GM12801 (cell line): ENCODE results near the gene IGF1R.

ENCODE experiments used
- TF ChIP-seq, protein P1 (sequence below): IDR thresholded peaks from one replicate; pipeline ENCODE4 v1.5.1; 2011; ENCODE audit warnings: control low read depth; ENCODE audit not compliant: insufficient read length; ENCODE audit errors: extremely low read depth

The IGF1R gene

DNA sequence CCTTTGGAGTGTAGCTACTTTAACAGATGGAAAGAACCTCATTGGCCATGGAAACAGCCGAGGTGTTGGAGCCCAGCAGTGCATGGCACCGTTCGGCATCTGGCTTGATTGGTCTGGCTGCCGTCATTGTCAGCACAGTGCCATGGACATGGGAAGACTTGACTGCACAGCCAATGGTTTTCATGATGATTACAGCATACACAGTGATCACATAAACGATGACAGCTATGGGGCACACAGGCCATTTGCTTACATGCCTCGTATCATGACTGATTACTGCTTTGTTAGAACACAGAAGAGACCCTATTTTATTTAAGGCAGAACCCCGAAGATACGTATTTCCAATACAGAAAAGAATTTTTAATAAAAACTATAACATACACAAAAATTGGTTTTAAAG is 315.1 kb downstream of the IGF1R start:
- TF ChIP-seq, protein P1, sequence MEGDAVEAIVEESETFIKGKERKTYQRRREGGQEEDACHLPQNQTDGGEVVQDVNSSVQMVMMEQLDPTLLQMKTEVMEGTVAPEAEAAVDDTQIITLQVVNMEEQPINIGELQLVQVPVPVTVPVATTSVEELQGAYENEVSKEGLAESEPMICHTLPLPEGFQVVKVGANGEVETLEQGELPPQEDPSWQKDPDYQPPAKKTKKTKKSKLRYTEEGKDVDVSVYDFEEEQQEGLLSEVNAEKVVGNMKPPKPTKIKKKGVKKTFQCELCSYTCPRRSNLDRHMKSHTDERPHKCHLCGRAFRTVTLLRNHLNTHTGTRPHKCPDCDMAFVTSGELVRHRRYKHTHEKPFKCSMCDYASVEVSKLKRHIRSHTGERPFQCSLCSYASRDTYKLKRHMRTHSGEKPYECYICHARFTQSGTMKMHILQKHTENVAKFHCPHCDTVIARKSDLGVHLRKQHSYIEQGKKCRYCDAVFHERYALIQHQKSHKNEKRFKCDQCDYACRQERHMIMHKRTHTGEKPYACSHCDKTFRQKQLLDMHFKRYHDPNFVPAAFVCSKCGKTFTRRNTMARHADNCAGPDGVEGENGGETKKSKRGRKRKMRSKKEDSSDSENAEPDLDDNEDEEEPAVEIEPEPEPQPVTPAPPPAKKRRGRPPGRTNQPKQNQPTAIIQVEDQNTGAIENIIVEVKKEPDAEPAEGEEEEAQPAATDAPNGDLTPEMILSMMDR, result no peak

DNA sequence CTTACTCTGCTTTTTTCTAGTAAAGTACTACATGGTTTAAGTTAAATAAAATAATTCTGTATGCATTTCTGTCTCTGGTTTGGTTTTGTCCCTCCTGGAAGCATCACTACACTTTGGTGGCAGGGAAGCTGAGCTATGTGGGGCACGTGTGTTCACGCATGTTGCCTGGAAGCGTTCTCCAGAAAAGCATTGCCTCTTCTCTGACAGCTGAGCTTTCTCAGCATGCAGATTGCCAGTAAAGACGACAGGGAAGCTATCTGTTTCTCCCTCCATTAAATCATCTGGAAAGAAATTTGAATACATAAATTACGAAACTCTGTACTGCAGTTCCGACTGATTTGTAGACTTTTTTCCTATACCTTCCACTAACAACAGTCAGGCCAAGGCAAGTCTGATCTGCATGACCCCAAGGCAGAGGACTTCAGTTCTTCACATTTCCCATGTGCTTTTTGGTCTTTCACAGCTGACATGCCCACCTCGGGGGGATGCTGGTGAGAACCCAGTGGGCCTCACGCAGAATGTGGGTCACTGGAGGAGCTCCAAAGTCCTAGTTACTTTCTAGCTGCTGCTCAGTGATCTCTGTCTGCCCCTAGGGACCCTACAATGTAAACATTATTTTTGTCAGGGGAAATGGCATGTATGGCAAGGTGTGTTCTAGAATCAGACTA is 316.3 kb downstream of the IGF1R start:
- TF ChIP-seq, protein P1, result no peak

DNA sequence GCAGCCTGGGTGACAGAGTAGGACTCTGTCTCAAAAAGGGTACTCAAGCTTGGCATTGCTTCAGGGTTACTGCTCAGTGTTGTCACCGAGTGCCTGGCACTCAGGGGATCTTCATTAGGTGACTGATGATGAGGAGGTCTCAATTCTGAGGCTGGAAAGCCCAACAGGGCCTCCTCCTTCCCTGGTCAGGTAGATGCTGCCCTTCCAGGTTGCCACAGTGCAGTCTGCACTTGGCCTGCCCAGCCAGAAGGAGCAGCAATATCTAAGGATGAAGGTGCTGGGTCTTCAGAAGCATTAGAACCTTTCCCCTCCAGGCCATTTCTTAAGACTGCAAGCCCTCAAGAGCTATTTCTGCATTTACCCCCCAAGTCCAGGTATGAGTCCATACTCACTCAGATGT is 317.3 kb downstream of the IGF1R start:
- TF ChIP-seq, protein P1, result no peak

DNA sequence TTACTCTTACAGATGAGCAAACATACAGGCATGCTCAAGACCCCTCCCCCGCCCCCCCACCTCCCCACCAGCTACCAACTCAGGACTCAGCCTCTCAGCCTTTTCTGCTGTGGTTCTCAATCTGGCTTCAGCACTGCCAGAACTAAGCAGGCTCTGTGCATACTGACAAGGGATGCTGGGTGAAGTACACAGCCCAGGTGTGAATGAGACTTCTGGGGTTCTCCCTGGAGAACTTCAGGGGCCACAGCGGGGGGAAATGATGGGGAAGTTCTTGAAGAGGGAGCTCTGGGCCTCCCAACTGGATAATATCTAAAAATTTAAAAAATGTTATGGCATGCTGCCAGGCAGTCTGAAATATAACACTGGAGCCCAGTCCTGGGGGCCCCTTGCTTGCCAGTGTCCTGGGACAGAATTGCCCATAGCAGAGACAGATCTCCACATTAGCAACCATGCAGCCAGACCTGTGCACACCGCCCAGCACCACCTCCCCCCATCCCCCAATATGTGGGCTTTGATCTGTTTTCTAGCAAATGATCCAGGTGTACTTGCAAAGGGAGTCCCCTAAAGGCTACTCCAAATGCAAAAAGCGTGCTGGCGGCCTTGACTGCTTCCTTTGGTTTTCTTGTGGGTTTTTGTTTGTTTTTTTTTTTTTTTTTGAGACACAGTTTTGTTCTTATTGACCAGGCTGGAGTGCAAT is 317.9 kb downstream of the IGF1R start:
- TF ChIP-seq, protein P1, result no peak

DNA sequence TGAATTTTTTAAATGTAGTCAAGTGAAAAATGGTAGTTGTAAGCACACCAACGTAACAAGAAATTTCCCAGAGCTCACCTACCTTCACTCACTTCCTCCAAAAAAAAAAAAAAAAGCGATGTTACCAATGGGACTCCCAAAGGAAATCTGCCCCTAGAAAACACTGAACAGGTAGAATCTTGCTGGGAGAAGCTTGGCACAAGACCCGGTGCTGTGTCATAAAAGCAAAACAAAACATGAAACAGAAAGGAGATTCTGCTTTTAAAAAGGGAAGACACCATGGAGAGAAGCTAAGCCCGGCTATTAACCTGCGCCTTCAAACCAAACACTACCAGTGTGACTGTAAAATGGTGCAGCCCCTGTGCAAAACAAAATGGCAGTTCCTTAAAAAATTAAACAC is 318.8 kb downstream of the IGF1R start:
- TF ChIP-seq, protein P1, result no peak

DNA sequence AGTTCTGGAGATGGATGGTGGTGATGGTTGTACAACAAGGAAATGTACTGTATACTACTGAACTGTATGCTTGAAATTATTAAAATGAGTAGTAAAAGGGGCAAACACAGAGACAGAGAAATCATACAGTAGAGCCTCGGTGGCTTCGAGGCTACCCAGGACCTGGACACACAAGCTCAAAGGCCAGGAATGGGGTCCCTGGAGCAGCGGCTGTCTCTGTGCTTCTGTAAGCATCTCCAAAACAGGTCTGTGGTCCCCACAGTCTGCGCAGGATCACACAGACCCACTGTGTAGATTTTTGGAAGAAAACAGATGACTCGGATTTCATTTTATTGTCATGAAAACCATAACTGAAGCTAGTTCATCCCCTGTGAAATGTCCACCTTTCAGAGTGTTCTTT is 319.6 kb downstream of the IGF1R start:
- TF ChIP-seq, protein P1, result no peak

DNA sequence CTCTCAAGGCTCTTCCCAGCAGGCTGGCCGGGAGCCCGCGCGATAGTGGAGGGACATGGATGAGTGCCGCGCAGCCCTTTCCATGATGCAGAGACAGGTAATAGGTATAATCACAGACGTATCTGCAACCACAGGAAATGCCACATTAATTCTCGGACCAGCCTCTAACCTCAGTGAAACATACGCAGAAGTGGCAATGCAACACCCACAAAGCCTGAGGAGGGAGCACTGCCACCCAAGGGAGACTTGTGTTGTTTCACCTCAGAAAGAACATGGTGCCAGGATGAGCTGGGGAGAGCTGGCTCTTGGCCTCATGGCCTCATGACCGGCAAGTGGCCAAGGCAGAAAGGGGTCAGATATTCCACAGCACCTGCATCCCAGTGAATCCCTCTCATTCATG is 320.2 kb downstream of the IGF1R start:
- TF ChIP-seq, protein P1, result no peak
